HCT116 (cell line): ENCODE data around the gene RFWD3.

Experiments
- CBX3 ChIP-seq: IDR thresholded peaks from 2 replicates; pipeline ENCODE4 v1.6.1; 2012; ENCODE audit warnings: low read depth
- POLR2A ChIP-seq: IDR thresholded peaks from 2 replicates; pipeline ENCODE4 v1.7.0; 2011; ENCODE audit warnings: borderline replicate concordance; ENCODE audit not compliant: insufficient read depth, insufficient read length; ENCODE audit errors: extremely low read depth
- POLR2AphosphoS5 ChIP-seq: IDR thresholded peaks from 2 replicates; pipeline ENCODE4 v1.6.1; 2011; ENCODE audit warnings: mild to moderate bottlenecking, low read depth, low read length, moderate library complexity
- TF ChIP-seq, protein P1 (sequence below), 3 experiments: fragments of 200-600 bp in 1 of 3; sonication (generic) in 1 of 3; IDR thresholded peaks in 2 of 3; conservative IDR thresholded peaks in 1 of 3; 2 replicates each; pipeline ENCODE4 v1.5.1; 2012 to 2017; ENCODE audit warnings: low read depth in 2 of 3, low read length in 2 of 3, antibody characterized with exemption in 1 of 3, borderline replicate concordance in 1 of 3, control low read depth in 1 of 3, mild to moderate bottlenecking in 1 of 3, mixed read lengths in 1 of 3, mixed run types in 1 of 3, moderate library complexity in 1 of 3; ENCODE audit not compliant: insufficient read depth in 1 of 3
- TF ChIP-seq, protein P2 (sequence below): IDR thresholded peaks from 2 replicates; pipeline ENCODE4 v1.6.1; 2012; ENCODE audit warnings: low read depth
- TF ChIP-seq, protein P3 (sequence below): IDR thresholded peaks from 2 replicates; pipeline ENCODE4 v1.6.1; 2012

DNA sequence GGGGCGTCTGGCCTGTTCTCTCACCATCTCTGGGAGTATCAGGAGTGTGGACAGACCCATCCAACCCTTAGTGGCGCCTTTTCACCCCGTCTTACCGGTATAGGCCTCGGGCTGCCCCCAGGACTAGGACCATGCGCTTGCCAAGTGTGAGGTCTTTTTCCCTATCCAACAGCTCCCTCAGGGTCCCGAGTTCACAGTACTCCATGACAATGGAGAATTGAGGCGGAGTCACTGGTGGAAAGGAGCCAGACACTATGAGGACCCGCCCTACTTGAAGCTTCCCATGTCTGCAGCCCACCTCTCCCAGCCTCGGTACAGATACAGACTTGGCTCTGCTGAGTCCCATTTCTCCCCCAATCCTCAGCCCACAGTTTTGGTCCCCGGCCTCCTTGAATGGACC, 15.9 kb upstream of the RFWD3 start:
- TF ChIP-seq, protein P1, sequence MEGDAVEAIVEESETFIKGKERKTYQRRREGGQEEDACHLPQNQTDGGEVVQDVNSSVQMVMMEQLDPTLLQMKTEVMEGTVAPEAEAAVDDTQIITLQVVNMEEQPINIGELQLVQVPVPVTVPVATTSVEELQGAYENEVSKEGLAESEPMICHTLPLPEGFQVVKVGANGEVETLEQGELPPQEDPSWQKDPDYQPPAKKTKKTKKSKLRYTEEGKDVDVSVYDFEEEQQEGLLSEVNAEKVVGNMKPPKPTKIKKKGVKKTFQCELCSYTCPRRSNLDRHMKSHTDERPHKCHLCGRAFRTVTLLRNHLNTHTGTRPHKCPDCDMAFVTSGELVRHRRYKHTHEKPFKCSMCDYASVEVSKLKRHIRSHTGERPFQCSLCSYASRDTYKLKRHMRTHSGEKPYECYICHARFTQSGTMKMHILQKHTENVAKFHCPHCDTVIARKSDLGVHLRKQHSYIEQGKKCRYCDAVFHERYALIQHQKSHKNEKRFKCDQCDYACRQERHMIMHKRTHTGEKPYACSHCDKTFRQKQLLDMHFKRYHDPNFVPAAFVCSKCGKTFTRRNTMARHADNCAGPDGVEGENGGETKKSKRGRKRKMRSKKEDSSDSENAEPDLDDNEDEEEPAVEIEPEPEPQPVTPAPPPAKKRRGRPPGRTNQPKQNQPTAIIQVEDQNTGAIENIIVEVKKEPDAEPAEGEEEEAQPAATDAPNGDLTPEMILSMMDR (IDR thresholded peaks at IDR 0.05 in 2 of 3, conservative IDR thresholded peaks at IDR 0.05 in 1 of 3; ENCODE audit: borderline replicate concordance in 1 of 3, insufficient read depth in 1 of 3, low read depth in 2 of 3, low read length in 2 of 3): no peak
- TF ChIP-seq POLR2AphosphoS5: no peak
- TF ChIP-seq, protein P2, sequence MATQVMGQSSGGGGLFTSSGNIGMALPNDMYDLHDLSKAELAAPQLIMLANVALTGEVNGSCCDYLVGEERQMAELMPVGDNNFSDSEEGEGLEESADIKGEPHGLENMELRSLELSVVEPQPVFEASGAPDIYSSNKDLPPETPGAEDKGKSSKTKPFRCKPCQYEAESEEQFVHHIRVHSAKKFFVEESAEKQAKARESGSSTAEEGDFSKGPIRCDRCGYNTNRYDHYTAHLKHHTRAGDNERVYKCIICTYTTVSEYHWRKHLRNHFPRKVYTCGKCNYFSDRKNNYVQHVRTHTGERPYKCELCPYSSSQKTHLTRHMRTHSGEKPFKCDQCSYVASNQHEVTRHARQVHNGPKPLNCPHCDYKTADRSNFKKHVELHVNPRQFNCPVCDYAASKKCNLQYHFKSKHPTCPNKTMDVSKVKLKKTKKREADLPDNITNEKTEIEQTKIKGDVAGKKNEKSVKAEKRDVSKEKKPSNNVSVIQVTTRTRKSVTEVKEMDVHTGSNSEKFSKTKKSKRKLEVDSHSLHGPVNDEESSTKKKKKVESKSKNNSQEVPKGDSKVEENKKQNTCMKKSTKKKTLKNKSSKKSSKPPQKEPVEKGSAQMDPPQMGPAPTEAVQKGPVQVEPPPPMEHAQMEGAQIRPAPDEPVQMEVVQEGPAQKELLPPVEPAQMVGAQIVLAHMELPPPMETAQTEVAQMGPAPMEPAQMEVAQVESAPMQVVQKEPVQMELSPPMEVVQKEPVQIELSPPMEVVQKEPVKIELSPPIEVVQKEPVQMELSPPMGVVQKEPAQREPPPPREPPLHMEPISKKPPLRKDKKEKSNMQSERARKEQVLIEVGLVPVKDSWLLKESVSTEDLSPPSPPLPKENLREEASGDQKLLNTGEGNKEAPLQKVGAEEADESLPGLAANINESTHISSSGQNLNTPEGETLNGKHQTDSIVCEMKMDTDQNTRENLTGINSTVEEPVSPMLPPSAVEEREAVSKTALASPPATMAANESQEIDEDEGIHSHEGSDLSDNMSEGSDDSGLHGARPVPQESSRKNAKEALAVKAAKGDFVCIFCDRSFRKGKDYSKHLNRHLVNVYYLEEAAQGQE: no peak
- TF ChIP-seq CBX3: no peak
- TF ChIP-seq POLR2A: no peak
- TF ChIP-seq, protein P3, sequence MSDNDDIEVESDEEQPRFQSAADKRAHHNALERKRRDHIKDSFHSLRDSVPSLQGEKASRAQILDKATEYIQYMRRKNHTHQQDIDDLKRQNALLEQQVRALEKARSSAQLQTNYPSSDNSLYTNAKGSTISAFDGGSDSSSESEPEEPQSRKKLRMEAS: no peak
